ENCODE measurements around the gene TPRG1. TPM values are rescaled to one million over a fixed set of nuclear protein-coding genes. Genes with fewer than 3 reads are reported as not detected.

TPRG1 gene
- total and polyA plus RNA-seq, 9 of the 15 experiments (the other 6 are each of a cell fraction or from before 2014, with no cell fraction given): 0.01 TPM; not detected in 8

DNA sequence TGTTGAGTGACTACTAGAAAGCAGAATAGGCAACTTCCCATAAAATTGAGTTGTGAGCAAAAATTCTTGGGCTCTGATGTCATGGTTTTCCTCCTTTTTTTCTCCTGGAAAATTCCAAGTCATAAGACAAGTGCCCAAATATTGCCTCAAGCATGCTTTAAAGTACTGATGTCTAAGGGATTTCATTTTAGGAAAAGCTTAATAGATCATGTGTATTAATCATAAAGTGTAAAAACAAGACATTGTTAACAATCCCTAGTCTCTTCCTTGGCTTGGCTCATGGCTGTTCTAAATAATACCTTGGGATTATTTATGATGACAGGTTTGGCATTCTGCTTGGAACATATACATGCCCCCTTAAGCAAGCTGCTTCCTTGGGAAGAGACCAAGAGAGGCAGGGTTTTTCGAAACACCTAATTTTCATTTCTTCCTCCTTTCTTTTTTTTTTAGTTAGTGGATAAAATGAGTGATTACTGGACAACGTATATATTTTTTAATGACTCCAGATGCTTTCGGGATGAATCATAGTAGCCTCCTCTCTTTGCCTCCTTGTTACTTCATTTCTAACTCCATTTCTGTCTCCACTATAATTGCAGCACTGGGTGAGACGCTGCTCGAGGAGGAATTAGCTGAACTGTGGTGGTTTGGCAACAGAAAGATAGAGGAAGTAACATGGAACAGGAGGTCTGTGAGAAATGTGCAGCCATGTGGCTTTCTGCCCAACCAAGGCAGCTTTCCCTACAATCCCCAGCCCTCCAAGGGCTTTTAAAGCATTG is 104.9 kb downstream of the TPRG1 start:
- Histone ChIP-seq H3K4me1 (replicated peaks in 1 of 2; ENCODE audit: control insufficient read depth in 2 of 2, insufficient read depth in 2 of 2, low read length in 2 of 2) (no peaks in the 10 kb centered on the region), H3K27ac (ENCODE audit: extremely low read depth, low read depth, low read length) (no peak overlapping the region), H3K9me3 (replicated peaks; ENCODE audit: control insufficient read depth, insufficient read depth, low read depth, low read length) (no peaks in the 10 kb centered on the region), H2AFZ (ENCODE audit: low read depth, low read length) (no peak overlapping the region), H4K20me1 (replicated peaks; ENCODE audit: control insufficient read depth, insufficient read depth, low read length) (no peaks in the 10 kb centered on the region), H3K4me3 (no peak overlapping the region), H3K36me3 (ENCODE audit: control insufficient read depth, insufficient read depth, low read length) (no peaks in the 10 kb centered on the region), H3K9ac (ENCODE audit: insufficient read depth in 1 of 2, low read depth in 2 of 2, low read length in 2 of 2) (no peak overlapping the region), H3K79me2 (ENCODE audit: control insufficient read depth, insufficient read depth, low read length) (no peaks in the 10 kb centered on the region), H3K4me2 (ENCODE audit: insufficient read depth, low read length) (no peak overlapping the region), H3K27me3 (ENCODE audit: control insufficient read depth in 2 of 2, insufficient read depth in 2 of 2, low read length in 2 of 2) (no peaks in the 10 kb centered on the region), H3K9me1 (ENCODE audit: control insufficient read depth, insufficient read depth, low read length) (no peaks in the 10 kb centered on the region)
- no TSS peak for BruUV-seq (replicated peaks)
- WGBS (ENCODE audit: insufficient coverage, low coverage, missing lambda C conversion rate): 0% methylated on average over 4 of the region's 5 CpGs
- intact Hi-C loops (cut with micrococcal nuclease) (no loop called here), in situ Hi-C loops (cut with MboI) (no loop called here)
- no peak for ATAC-seq
- ChIA-PET POLR2A (no interaction called here), CTCF (ENCODE audit: low intra/inter-chr PET ratio) (no interaction called here)
- FAIRE-seq: no peak
- no peak for DNase-seq (ENCODE audit: extremely low read depth in 1 of 4, low spot score in 3 of 4)
- no peak for TF ChIP-seq EZH2 (IDR thresholded peaks at IDR 0.05; ENCODE audit: borderline replicate concordance, low read depth, low read length)

DNA sequence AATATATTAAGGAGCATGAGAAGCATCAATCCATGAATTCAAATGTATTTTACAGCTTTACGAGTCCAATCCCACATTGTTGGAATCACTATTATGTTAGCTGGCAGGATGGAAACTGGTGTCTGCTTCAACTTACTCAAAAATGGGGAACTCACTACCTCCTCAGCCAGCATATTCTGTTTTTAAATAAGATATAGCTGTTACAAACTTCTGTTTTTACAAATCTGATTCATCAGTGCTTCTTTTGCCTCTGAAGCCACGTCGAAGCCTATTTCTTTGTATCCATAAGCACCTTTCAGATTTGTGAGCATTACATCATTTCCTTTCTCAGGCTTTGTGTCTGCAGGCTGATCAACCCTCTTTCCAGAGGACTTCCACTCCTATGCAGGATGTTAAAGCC is 105.9 kb downstream of the TPRG1 start:
- WGBS (ENCODE audit: insufficient coverage, low coverage, missing lambda C conversion rate): 0% methylated on average over 3 of the region's 3 CpGs
- ATAC-seq (no peak), DNase-seq (ENCODE audit: extremely low read depth in 1 of 4, low spot score in 3 of 4) (no peak), FAIRE-seq (no peak)
- no peaks in the 10 kb centered on the region for H3K27me3 ChIP-seq (ENCODE audit: control insufficient read depth in 2 of 2, insufficient read depth in 2 of 2, low read length in 2 of 2)
- no peak overlapping the region for H3K27ac ChIP-seq (ENCODE audit: extremely low read depth, low read depth, low read length)
- H3K4me1 ChIP-seq (replicated peaks in 1 of 2; ENCODE audit: control insufficient read depth in 2 of 2, insufficient read depth in 2 of 2, low read length in 2 of 2): no peaks in the 10 kb centered on the region
- intact Hi-C loops (cut with micrococcal nuclease): no loop called here
- no peak for TF ChIP-seq ZSCAN29 (IDR thresholded peaks at IDR 0.05)
- TF ChIP-seq MIER1 (IDR thresholded peaks at IDR 0.05; ENCODE audit: low read depth): no peak
- no peak for TF ChIP-seq PPARD (CRISPR knock-in tag; IDR thresholded peaks at IDR 0.05)
- TF ChIP-seq SAFB2 (IDR thresholded peaks at IDR 0.05; ENCODE audit: borderline replicate concordance, low read depth, low read length, severe bottlenecking): no peak
- TF ChIP-seq HNRNPUL1 (IDR thresholded peaks at IDR 0.05; ENCODE audit: low read length): no peak
- POLR2A ChIA-PET: no interaction called here
- CTCF ChIA-PET (ENCODE audit: low intra/inter-chr PET ratio): no interaction called here
- H3K9me3 ChIP-seq (replicated peaks; ENCODE audit: control insufficient read depth, insufficient read depth, low read depth, low read length): no peaks in the 10 kb centered on the region
- no peak overlapping the region for H3K9ac ChIP-seq (ENCODE audit: insufficient read depth in 1 of 2, low read depth in 2 of 2, low read length in 2 of 2)
- no peaks in the 10 kb centered on the region for H3K36me3 ChIP-seq (ENCODE audit: control insufficient read depth, insufficient read depth, low read length)
- BruUV-seq (replicated peaks): no TSS peak
- H3K4me3 ChIP-seq: no peak overlapping the region
- no peaks in the 10 kb centered on the region for H4K20me1 ChIP-seq (replicated peaks; ENCODE audit: control insufficient read depth, insufficient read depth, low read length)
- H2AFZ ChIP-seq (ENCODE audit: low read depth, low read length): no peak overlapping the region
- H3K79me2 ChIP-seq (ENCODE audit: control insufficient read depth, insufficient read depth, low read length): no peaks in the 10 kb centered on the region
- no peaks in the 10 kb centered on the region for H3K9me1 ChIP-seq (ENCODE audit: control insufficient read depth, insufficient read depth, low read length)
- in situ Hi-C loops (cut with MboI): no loop called here
- H3K4me2 ChIP-seq (ENCODE audit: insufficient read depth, low read length): no peak overlapping the region

Data from K562 (cell line).